NCI-H1105 (cell line): ENCODE measurements around the gene KNOP1.

Source experiments
- DNase-seq: peaks from one replicate; lab custom pipeline; 2025; lab: John Stamatoyannopoulos, UW

KNOP1 gene

GRCh38 chr16:19717741-19718623 is at the start of gene KNOP1, which contains the start of gene IQCK:
KNOP1 (minus strand) TSS chr16:19718227; CDS start chr16:19715035, 3,192 bp downstream.
IQCK (plus strand) TSS chr16:19718271; CDS start chr16:19718307, 36 bp downstream.
- peak; percentile 70 for DNase-seq

GRCh38 chr16:19767497-19767896 is 49.5 kb upstream of the KNOP1 start:
- no peak for DNase-seq

GRCh38 chr16:19766988-19767387 is 49.0 kb upstream of the KNOP1 start:
- no peak for DNase-seq

- DNase-seq, result no peak
These were observed 48.5 kb upstream of the KNOP1 start for GRCh38 chr16:19766554-19766884.

- no peak for DNase-seq
These were observed 48.0 kb upstream of the KNOP1 start for GRCh38 chr16:19765860-19766553.

- no peak for DNase-seq
These were observed 42.5 kb upstream of the KNOP1 start for GRCh38 chr16:19760356-19761060.

GRCh38 chr16:19757762-19758595 is 40.0 kb upstream of the KNOP1 start:
- DNase-seq, result no peak

GRCh38 chr16:19757026-19757425 is 39.0 kb upstream of the KNOP1 start:
- DNase-seq, result no peak

GRCh38 chr16:19755268-19755667 is 37.2 kb upstream of the KNOP1 start:
- no peak for DNase-seq

- no peak for DNase-seq
These were observed 36.6 kb upstream of the KNOP1 start for GRCh38 chr16:19754644-19755036.

- DNase-seq, result no peak
These were observed 36.0 kb upstream of the KNOP1 start for GRCh38 chr16:19753815-19754643.

GRCh38 chr16:19751478-19752385 is 33.7 kb upstream of the KNOP1 start:
- DNase-seq, result no peak

GRCh38 chr16:19749571-19750080 is 31.6 kb upstream of the KNOP1 start:
- DNase-seq, result no peak

GRCh38 chr16:19748389-19749168 is 30.6 kb upstream of the KNOP1 start:
- peak; percentile 6 for DNase-seq

GRCh38 chr16:19746561-19746960 is 28.5 kb upstream of the KNOP1 start:
- no peak for DNase-seq

- no peak for DNase-seq
These were observed 27.4 kb upstream of the KNOP1 start for GRCh38 chr16:19745286-19746010.

- DNase-seq, result no peak
These were observed 26.6 kb upstream of the KNOP1 start for GRCh38 chr16:19744670-19745069.

GRCh38 chr16:19743816-19744159 is 25.8 kb upstream of the KNOP1 start:
- DNase-seq, result no peak
